H1 (cell line): ENCODE data around the gene ZNF804B.

Experiments
- EZH2 ChIP-seq: fragments of 200-600 bp; sonication (generic); IDR thresholded peaks from 2 replicates; pipeline ENCODE4 v1.7.1; 2012; ENCODE audit warnings: low read depth, mild to moderate bottlenecking, moderate library complexity, low read length, inconsistent platforms; ENCODE audit not compliant: severe bottlenecking
- YY1 ChIP-seq: IDR thresholded peaks from 2 replicates; pipeline ENCODE4 v1.6.1; 2011; ENCODE audit warnings: low read depth, mild to moderate bottlenecking, low read length

- no peak for TF ChIP-seq EZH2
- no peak for TF ChIP-seq YY1
Measured at GRCh38 chr7:89238156-89238555, 478.7 kb downstream of the ZNF804B start.
